ENCODE measurements around the gene NANS.

Gene NANS

DNA sequence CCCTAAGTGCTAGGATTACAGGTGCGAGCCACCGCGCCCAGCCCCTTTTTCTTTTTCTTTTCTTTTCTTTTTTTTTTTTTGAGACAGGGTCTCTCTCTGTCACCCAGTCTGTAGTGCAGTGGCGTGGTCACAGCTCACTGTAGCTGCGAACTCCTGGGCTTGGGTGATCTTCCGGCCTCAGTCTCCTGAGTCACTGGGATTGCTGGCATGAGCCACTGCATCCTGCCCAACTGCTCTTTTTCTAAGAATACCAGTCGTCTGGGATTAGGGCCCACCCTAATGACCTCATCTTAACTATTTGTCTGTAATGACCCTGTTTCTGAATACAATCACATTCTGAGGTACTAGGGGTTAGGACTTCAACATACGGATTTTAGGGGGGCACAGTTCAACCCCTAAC lies 34.1 kb upstream of the NANS start:
- Histone ChIP-seq H3K4me3 (replicated peaks; ENCODE audit: insufficient read depth, low read length) (no peak overlapping the region), H3K27ac (replicated peaks) (no peak overlapping the region), H3K27me3 (ENCODE audit: insufficient read depth, poor library complexity, severe bottlenecking) (no peaks in the 10 kb centered on the region)
- TF ChIP-seq SPI1 (IDR thresholded peaks at IDR 0.05; ENCODE audit: borderline replicate concordance, low read depth): no peak
- TF ChIP-seq GABPA (IDR thresholded peaks at IDR 0.05; ENCODE audit: low read depth): no peak
- no peak for TF ChIP-seq POLR2AphosphoS5 (IDR thresholded peaks at IDR 0.05; ENCODE audit: low read depth)
- TF ChIP-seq, protein P1, sequence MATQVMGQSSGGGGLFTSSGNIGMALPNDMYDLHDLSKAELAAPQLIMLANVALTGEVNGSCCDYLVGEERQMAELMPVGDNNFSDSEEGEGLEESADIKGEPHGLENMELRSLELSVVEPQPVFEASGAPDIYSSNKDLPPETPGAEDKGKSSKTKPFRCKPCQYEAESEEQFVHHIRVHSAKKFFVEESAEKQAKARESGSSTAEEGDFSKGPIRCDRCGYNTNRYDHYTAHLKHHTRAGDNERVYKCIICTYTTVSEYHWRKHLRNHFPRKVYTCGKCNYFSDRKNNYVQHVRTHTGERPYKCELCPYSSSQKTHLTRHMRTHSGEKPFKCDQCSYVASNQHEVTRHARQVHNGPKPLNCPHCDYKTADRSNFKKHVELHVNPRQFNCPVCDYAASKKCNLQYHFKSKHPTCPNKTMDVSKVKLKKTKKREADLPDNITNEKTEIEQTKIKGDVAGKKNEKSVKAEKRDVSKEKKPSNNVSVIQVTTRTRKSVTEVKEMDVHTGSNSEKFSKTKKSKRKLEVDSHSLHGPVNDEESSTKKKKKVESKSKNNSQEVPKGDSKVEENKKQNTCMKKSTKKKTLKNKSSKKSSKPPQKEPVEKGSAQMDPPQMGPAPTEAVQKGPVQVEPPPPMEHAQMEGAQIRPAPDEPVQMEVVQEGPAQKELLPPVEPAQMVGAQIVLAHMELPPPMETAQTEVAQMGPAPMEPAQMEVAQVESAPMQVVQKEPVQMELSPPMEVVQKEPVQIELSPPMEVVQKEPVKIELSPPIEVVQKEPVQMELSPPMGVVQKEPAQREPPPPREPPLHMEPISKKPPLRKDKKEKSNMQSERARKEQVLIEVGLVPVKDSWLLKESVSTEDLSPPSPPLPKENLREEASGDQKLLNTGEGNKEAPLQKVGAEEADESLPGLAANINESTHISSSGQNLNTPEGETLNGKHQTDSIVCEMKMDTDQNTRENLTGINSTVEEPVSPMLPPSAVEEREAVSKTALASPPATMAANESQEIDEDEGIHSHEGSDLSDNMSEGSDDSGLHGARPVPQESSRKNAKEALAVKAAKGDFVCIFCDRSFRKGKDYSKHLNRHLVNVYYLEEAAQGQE (IDR thresholded peaks at IDR 0.05; ENCODE audit: insufficient replicate concordance, low read depth): no peak
- TF ChIP-seq, protein P2, sequence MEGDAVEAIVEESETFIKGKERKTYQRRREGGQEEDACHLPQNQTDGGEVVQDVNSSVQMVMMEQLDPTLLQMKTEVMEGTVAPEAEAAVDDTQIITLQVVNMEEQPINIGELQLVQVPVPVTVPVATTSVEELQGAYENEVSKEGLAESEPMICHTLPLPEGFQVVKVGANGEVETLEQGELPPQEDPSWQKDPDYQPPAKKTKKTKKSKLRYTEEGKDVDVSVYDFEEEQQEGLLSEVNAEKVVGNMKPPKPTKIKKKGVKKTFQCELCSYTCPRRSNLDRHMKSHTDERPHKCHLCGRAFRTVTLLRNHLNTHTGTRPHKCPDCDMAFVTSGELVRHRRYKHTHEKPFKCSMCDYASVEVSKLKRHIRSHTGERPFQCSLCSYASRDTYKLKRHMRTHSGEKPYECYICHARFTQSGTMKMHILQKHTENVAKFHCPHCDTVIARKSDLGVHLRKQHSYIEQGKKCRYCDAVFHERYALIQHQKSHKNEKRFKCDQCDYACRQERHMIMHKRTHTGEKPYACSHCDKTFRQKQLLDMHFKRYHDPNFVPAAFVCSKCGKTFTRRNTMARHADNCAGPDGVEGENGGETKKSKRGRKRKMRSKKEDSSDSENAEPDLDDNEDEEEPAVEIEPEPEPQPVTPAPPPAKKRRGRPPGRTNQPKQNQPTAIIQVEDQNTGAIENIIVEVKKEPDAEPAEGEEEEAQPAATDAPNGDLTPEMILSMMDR (IDR thresholded peaks at IDR 0.05; ENCODE audit: insufficient read depth, low read length): no peak
- DNase-seq (ENCODE audit: low read depth in 1 of 2, low spot score in 1 of 2): no peak

DNA sequence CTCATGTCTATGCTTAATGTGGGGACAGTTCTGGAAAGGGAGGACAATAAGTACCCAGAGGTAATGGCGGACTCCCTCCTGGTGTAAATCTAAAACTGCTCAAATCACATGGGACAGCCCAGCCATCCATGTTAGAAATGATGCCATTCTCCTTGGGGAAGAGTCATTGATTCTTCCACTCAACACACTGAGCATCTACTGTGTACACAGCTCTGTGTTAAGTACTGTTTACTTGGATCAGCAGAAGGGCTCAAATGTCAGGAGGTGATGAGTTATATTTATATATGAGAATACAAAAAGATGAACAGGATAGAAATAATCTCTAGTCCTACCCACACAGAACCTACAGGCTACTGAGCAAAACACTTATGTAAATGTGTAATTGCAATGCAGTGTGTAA lies 31.8 kb upstream of the NANS start:
- TF ChIP-seq, protein P2 (IDR thresholded peaks at IDR 0.05; ENCODE audit: insufficient read depth, low read length): no peak
- TF ChIP-seq GABPA (IDR thresholded peaks at IDR 0.05; ENCODE audit: low read depth) (no peak), POLR2AphosphoS5 (IDR thresholded peaks at IDR 0.05; ENCODE audit: low read depth) (no peak), SPI1 (IDR thresholded peaks at IDR 0.05; ENCODE audit: borderline replicate concordance, low read depth) (no peak)
- TF ChIP-seq, protein P1 (IDR thresholded peaks at IDR 0.05; ENCODE audit: insufficient replicate concordance, low read depth): no peak
- H3K27me3 ChIP-seq (ENCODE audit: insufficient read depth, poor library complexity, severe bottlenecking): no peaks in the 10 kb centered on the region
- no peak overlapping the region for H3K27ac ChIP-seq (replicated peaks)
- H3K4me3 ChIP-seq (replicated peaks; ENCODE audit: insufficient read depth, low read length): no peak overlapping the region
- DNase-seq (ENCODE audit: low read depth in 1 of 2, low spot score in 1 of 2): no peak

DNA sequence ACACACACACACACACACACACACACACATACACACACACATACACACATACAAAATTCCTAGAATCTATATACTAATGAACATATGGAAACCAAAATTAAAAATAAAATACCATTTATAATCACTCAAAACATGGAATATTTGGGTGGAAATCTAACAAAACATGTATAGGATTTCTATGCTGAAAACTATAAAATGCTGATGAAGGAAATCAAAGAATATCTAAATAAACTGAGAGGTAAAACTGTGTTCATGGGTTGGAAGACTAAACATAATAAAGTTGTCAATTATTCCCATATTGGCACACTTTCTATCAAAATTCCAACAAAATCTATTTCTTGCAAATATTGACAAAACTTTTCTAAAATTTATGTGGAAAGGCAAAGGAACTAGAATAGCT lies 25.4 kb upstream of the NANS start:
- TF ChIP-seq, protein P1 (IDR thresholded peaks at IDR 0.05; ENCODE audit: insufficient replicate concordance, low read depth): no peak
- TF ChIP-seq GABPA (IDR thresholded peaks at IDR 0.05; ENCODE audit: low read depth) (no peak), POLR2AphosphoS5 (IDR thresholded peaks at IDR 0.05; ENCODE audit: low read depth) (no peak)
- TF ChIP-seq, protein P2 (IDR thresholded peaks at IDR 0.05; ENCODE audit: insufficient read depth, low read length): no peak
- no peaks in the 10 kb centered on the region for H3K27me3 ChIP-seq (ENCODE audit: insufficient read depth, poor library complexity, severe bottlenecking)
- DNase-seq (ENCODE audit: low read depth in 1 of 2, low spot score in 1 of 2): no peak

More for the DNA sequence above, 25.4 kb upstream of the NANS start:
- H3K4me3 ChIP-seq (replicated peaks; ENCODE audit: insufficient read depth, low read length): no peak overlapping the region
- H3K27ac ChIP-seq (replicated peaks): no peak overlapping the region

All from HL-60 (cell line).